Loucy (cell line): Measurements from ENCODE around the gene CIDEB.

Source experiments
- H2AFZ ChIP-seq: fragments of 200-600 bp; sonication (generic); 2 replicates; pipeline ENCODE4 v1.6.0; 2016; ENCODE audit warnings: antibody characterized with exemption, mild to moderate bottlenecking, low read length, moderate library complexity
- H3F3A ChIP-seq: fragments of 200-600 bp; 2 replicates; pipeline ENCODE4 v1.6.0; 2016; ENCODE audit warnings: antibody characterized with exemption, low read depth, mild to moderate bottlenecking
- H3K27me3 ChIP-seq: fragments of 200-600 bp; sonication (generic); 2 replicates; pipeline ENCODE4 v1.6.1; 2014; ENCODE audit warnings: low read length, mild to moderate bottlenecking; ENCODE audit not compliant: insufficient read depth, poor library complexity, severe bottlenecking
- H3K36me3 ChIP-seq: fragments of 200-600 bp; sonication (generic); 2 replicates; pipeline ENCODE4 v1.6.1; 2016; ENCODE audit warnings: low read length; ENCODE audit not compliant: insufficient read depth
- H3K4me1 ChIP-seq: fragments of 200-600 bp; sonication (generic); 2 replicates; pipeline ENCODE4 v1.5.1; 2014; ENCODE audit warnings: low read length, mild to moderate bottlenecking; ENCODE audit not compliant: insufficient read depth, poor library complexity, severe bottlenecking
- H3K4me2 ChIP-seq: fragments of 200-600 bp; sonication (generic); 2 replicates; pipeline ENCODE4 v1.6.0; 2014; ENCODE audit warnings: antibody characterized with exemption, low read length, low read depth, mild to moderate bottlenecking; ENCODE audit not compliant: poor library complexity, severe bottlenecking
- H3K4me3 ChIP-seq: fragments of 200-600 bp; sonication (generic); 2 replicates; pipeline ENCODE4 v1.5.1; 2014; ENCODE audit warnings: low read length, mild to moderate bottlenecking, mixed read lengths; ENCODE audit not compliant: poor library complexity, severe bottlenecking
- H3K79me2 ChIP-seq: fragments of 200-600 bp; sonication (generic); 2 replicates; pipeline ENCODE4 v1.6.1; 2014; ENCODE audit warnings: low read length; ENCODE audit not compliant: insufficient read depth
- H3K9ac ChIP-seq: fragments of 200-600 bp; sonication (generic); 2 replicates; pipeline ENCODE4 v1.6.0; 2014; ENCODE audit warnings: mild to moderate bottlenecking, low read depth, low read length, moderate library complexity; ENCODE audit not compliant: poor library complexity, severe bottlenecking
- H3K9me2 ChIP-seq: fragments of 200-600 bp; sonication (generic); replicated peaks from 2 replicates; pipeline ENCODE4 v1.6.1; 2016; ENCODE audit warnings: low read depth, low read length, mixed read lengths
- H3K9me3 ChIP-seq: fragments of 200-600 bp; sonication (generic); 2 replicates; pipeline ENCODE4 v1.6.1; 2014; ENCODE audit warnings: mild to moderate bottlenecking, antibody characterized with exemption, low read length, low read depth; ENCODE audit not compliant: insufficient read depth
- H4K20me1 ChIP-seq: fragments of 200-600 bp; sonication (generic); 2 replicates; pipeline ENCODE4 v1.6.0; 2014; ENCODE audit warnings: antibody characterized with exemption, low read length, mild to moderate bottlenecking; ENCODE audit not compliant: insufficient read depth, poor library complexity, severe bottlenecking
- EZH2phosphoT487 ChIP-seq: fragments of 200-600 bp; IDR thresholded peaks from 2 replicates; pipeline ENCODE4 v1.6.1; 2018; ENCODE audit warnings: antibody characterized with exemption, mild to moderate bottlenecking, moderate library complexity, borderline replicate concordance
- TF ChIP-seq, protein P1 (sequence below): fragments of 200-600 bp; sonication (generic); conservative IDR thresholded peaks from 2 replicates; pipeline ENCODE4 v1.5.1; 2014; ENCODE audit warnings: mild to moderate bottlenecking, antibody characterized with exemption, low read length

CIDEB gene

DNA sequence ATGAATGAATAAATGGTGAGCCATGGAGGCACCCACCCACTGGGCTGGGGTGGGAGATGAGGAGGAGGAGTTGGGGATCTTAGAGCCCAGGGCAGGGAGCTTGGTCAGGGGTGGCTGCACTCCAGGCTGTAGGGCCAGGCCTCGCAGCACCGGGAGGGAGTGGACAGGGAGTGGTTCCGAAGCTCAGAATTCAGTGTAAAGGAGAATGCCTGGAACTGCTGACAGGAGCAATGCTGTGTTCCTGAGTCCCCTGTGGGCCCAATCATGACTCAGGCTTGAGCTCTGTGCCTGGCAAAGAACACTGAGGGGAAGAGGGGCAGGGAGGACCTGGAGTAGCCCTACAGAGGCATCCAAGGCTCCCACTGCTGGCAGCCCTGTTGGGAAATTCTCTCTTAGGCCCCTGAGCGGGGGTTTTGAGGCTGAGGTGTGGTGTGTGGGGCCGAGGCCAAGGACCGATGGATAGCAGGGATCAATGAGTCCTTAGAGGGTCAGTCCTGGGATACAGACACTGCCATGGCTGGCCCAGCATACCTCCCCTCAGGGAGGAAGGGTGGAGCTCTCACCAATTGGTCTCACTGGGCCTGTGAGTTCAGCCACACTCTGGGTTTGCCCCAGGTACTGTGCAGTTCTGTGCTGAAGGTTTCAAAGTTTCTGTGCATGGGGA, 26.8 kb downstream of the CIDEB start:
- TF ChIP-seq, protein P1, sequence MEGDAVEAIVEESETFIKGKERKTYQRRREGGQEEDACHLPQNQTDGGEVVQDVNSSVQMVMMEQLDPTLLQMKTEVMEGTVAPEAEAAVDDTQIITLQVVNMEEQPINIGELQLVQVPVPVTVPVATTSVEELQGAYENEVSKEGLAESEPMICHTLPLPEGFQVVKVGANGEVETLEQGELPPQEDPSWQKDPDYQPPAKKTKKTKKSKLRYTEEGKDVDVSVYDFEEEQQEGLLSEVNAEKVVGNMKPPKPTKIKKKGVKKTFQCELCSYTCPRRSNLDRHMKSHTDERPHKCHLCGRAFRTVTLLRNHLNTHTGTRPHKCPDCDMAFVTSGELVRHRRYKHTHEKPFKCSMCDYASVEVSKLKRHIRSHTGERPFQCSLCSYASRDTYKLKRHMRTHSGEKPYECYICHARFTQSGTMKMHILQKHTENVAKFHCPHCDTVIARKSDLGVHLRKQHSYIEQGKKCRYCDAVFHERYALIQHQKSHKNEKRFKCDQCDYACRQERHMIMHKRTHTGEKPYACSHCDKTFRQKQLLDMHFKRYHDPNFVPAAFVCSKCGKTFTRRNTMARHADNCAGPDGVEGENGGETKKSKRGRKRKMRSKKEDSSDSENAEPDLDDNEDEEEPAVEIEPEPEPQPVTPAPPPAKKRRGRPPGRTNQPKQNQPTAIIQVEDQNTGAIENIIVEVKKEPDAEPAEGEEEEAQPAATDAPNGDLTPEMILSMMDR, result no peak
- no peak for TF ChIP-seq EZH2phosphoT487
- Histone ChIP-seq H4K20me1 (no peaks in the 10 kb centered on the region), H3K27me3 (no peaks in the 10 kb centered on the region), H3K9ac (no peak overlapping the region), H3K4me1 (peaks cover 24% of the 10 kb centered on the region), H2AFZ (no peak overlapping the region), H3K79me2 (no peaks in the 10 kb centered on the region), H3K36me3 (no peaks in the 10 kb centered on the region), H3K9me3 (no peaks in the 10 kb centered on the region), H3K4me3 (no peak overlapping the region), H3F3A (no peaks in the 10 kb centered on the region), H3K9me2 (no peaks in the 10 kb centered on the region), H3K4me2 (no peak overlapping the region)

DNA sequence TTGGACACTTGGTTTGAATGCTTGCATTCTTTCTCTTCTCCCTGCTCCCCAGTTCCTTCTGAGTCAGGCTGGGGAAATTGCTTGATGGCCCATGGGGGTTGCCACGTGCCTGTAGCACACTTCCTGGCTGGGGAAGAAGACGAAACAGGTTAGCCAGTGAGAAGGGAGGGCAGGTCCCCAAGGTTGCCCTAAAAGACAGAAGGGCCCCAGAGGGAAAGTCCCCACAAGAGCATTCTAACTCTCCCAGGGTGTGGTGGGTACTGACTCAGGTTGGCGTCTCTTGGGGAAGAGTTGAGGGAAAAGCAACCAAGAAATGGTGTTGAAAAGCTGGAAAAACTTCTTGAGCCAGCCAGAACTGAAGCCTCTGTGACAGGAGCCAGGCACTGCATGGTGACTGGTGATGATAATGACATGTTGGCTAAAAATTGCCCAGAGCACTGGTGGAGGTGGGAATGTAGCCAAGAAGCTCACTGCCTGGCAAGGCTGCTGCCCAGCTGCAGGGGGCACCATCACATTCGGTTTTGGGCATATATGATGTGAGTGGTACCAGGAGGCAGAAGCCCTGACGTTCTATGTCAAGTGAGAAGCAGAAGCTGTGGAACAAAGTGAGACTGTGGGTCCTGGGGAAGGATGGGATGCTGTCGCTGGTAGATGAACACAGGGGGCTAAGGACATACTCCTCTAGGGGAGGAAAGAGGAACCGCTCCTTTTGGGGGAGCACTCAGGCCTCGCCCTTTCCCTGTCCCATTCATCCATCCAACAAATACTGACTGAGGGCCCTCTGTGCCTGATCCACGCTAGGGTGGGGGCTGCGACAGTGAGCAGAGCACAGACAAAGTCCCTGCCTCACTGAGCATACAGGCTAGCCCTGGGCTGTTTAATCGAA, 28.2 kb downstream of the CIDEB start:
- H3K9me3 ChIP-seq, result no peaks in the 10 kb centered on the region
- H3K9me2 ChIP-seq, result no peaks in the 10 kb centered on the region
- H2AFZ ChIP-seq, result no peak overlapping the region
- H3K79me2 ChIP-seq, result no peaks in the 10 kb centered on the region
- no peaks in the 10 kb centered on the region for H3K27me3 ChIP-seq
- no peaks in the 10 kb centered on the region for H4K20me1 ChIP-seq
- H3K36me3 ChIP-seq, result no peaks in the 10 kb centered on the region
- H3K4me1 ChIP-seq, result peaks cover 24% of the 10 kb centered on the region
- peak overlapping the region; percentile 41 for H3K4me2 ChIP-seq
- TF ChIP-seq, protein P1, result peak; percentile 74
- no peak for TF ChIP-seq EZH2phosphoT487
- H3F3A ChIP-seq, result no peaks in the 10 kb centered on the region
- H3K9ac ChIP-seq, result no peak overlapping the region
- H3K4me3 ChIP-seq, result no peak overlapping the region

DNA sequence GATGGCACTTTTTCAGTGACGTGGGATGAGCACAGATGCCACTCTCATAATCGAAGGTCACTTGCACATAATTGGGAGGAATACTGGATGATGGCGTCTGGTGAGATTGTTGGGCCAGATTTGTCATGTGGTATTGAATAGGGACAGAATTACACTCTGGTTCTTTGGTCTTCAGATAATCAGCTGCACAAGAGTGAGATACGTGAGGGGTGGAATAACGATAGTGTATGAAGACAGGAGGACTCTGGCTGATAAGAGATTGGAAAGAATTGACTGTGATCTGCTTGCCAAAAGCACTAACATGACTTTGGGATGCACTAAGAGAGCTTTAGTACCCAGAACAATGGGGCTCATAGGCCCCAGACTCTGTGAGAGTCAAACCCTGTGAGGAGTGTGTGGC, 29.4 kb downstream of the CIDEB start:
- H3K36me3 ChIP-seq, result no peaks in the 10 kb centered on the region
- H2AFZ ChIP-seq, result no peak overlapping the region
- H3K9ac ChIP-seq, result no peak overlapping the region
- H4K20me1 ChIP-seq, result no peaks in the 10 kb centered on the region
- peaks cover 24% of the 10 kb centered on the region for H3K4me1 ChIP-seq
- H3K9me2 ChIP-seq, result no peaks in the 10 kb centered on the region
- H3K4me3 ChIP-seq, result no peak overlapping the region
- no peak for TF ChIP-seq EZH2phosphoT487
- TF ChIP-seq, protein P1, result no peak
- no peaks in the 10 kb centered on the region for H3K79me2 ChIP-seq
- H3K9me3 ChIP-seq, result no peaks in the 10 kb centered on the region
- peak overlapping the region; percentile 36 for H3K4me2 ChIP-seq
- no peaks in the 10 kb centered on the region for H3K27me3 ChIP-seq
- no peaks in the 10 kb centered on the region for H3F3A ChIP-seq
